ACC112 (cell line): Measurements from ENCODE around the gene CLSTN2.
A peak's percentile ranks its signal among the peaks of the same experiment; 100 is the strongest.

Source experiments
- H2AFZ ChIP-seq: fragments of 200-600 bp; sonication (generic); one replicate; pipeline ENCODE4 v1.6.0; 2017; ENCODE audit warnings: antibody characterized with exemption, low read length; ENCODE audit not compliant: unreplicated experiment
- H3K27ac ChIP-seq: fragments of 200-600 bp; sonication (generic); 2 replicates; pipeline ENCODE4 v1.5.1; 2014; ENCODE audit warnings: low read depth, mild to moderate bottlenecking, antibody characterized with exemption, low read length, moderate library complexity
- H3K27me3 ChIP-seq: fragments of 200-600 bp; sonication (generic); 2 replicates; pipeline ENCODE4 v1.6.1; 2014; ENCODE audit warnings: mild to moderate bottlenecking, antibody characterized with exemption, low read length, moderate library complexity, mixed read lengths; ENCODE audit not compliant: insufficient read depth
- H3K36me3 ChIP-seq: fragments of 200-600 bp; sonication (generic); 2 replicates; pipeline ENCODE4 v1.6.1; 2016; ENCODE audit warnings: mild to moderate bottlenecking, antibody characterized with exemption, low read length, moderate library complexity, mixed read lengths; ENCODE audit not compliant: insufficient read depth
- H3K4me1 ChIP-seq: fragments of 200-600 bp; sonication (generic); one replicate; pipeline ENCODE4 v1.6.1; 2016; ENCODE audit warnings: low read length, mixed read lengths; ENCODE audit not compliant: insufficient read depth, unreplicated experiment, control insufficient read depth
- H3K4me3 ChIP-seq: fragments of 200-600 bp; sonication (generic); 2 replicates; pipeline ENCODE4 v1.5.1; 2014; ENCODE audit warnings: mild to moderate bottlenecking, low read depth, low read length
- H3K79me2 ChIP-seq: fragments of 200-600 bp; sonication (generic); one replicate; pipeline ENCODE4 v1.6.0; 2016; ENCODE audit warnings: low read length; ENCODE audit not compliant: control insufficient read depth, unreplicated experiment, insufficient read depth

Gene CLSTN2

DNA sequence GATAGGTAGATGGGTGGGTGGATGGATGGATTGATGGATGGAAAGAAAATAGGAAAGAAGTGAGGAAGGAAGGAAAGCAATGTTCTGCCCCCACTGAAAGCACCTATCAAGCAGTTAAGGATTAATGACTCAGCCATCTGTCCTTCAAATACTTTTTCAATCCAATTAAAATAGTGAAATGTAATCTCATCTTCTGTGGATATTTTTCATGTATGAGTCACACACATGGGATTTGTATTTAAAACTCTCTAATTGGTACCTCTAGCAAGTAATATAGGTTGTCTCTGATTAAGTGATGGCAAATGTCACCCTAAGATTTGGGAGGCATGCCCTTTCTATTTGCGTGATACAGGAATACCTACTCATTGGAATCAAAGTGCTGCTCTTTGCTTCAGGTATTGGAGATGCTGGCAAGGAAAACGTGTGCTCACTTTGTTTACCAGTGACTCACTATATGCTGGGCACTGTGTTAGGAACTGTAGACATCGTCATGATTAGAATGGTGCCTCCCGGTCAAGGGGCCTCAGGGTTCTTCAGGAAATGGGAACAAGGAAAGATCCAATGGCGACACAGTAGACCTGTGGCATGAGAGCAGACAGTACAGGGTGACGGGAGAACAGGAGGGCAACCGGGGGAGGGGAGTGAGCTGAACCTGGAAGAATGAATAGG is 230.1 kb downstream of the CLSTN2 start:
- Histone ChIP-seq H3K27ac (peak overlapping the region; percentile 50), H3K79me2 (no peaks in the 10 kb centered on the region), H3K4me3 (no peak overlapping the region), H3K4me1 (peaks cover 24% of the 10 kb centered on the region), H3K36me3 (no peaks in the 10 kb centered on the region), H3K27me3 (no peaks in the 10 kb centered on the region), H2AFZ (no peak overlapping the region)

DNA sequence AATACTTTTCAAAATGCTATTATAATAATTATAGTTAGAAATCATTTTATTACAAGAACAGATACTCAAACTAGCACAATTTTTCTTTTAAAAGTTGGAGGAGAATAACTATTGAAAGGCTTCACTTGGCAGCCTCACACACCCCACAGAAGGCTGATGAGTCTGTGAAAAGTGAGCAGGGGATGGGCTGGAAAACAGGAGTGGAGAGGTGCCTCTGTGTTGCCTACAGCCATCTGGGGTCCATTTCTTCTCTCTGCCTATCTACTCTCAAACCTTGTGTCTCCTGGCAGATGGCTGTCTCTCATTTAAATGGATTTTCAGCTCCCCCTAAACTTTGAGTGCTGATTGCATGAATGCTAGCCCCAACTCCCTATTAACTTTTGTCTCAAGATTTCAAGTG is 230.8 kb downstream of the CLSTN2 start:
- Histone ChIP-seq H3K27ac (no peak overlapping the region), H3K79me2 (no peaks in the 10 kb centered on the region), H3K4me1 (peaks cover 18% of the 10 kb centered on the region), H3K36me3 (no peaks in the 10 kb centered on the region), H2AFZ (no peak overlapping the region), H3K27me3 (no peaks in the 10 kb centered on the region), H3K4me3 (no peak overlapping the region)

DNA sequence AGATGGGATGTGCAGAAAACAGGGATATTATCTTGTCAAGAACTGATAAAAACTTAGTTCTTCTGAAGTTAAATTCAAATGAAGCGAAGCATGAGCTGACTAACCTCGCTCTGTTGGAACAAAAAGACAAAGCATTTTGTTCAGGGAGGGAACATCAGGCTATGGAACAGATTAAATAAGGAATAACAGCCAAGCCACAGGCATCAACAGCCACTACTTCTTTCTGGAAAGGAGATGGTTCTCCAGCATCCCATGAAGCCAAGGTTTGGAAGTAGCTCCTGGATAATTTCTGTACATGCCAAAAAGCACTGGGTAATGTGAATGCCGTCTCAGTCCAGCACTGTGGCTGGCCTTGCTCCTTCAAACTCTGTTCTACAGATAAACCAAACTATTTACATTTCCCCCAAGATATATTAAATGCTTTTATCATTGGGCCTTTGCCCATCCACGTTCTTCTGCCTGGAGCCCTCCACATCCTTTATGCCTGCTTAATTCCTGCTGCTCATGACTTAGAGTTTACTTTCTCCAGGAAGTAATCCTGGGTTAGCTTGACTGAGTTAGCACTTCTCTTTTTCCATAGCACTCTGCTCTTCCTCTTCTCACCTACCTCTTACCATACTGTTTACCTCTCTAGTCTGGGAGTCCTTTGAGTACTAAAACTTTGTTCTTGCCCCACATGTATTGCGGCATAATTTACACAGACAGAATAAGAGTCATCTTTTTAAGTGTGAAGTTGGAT is 232.0 kb downstream of the CLSTN2 start:
- Histone ChIP-seq H3K36me3 (no peaks in the 10 kb centered on the region), H3K4me1 (peaks cover 18% of the 10 kb centered on the region), H2AFZ (peak overlapping the region; percentile 79), H3K79me2 (no peaks in the 10 kb centered on the region), H3K4me3 (no peak overlapping the region), H3K27me3 (no peaks in the 10 kb centered on the region), H3K27ac (no peak overlapping the region)

DNA sequence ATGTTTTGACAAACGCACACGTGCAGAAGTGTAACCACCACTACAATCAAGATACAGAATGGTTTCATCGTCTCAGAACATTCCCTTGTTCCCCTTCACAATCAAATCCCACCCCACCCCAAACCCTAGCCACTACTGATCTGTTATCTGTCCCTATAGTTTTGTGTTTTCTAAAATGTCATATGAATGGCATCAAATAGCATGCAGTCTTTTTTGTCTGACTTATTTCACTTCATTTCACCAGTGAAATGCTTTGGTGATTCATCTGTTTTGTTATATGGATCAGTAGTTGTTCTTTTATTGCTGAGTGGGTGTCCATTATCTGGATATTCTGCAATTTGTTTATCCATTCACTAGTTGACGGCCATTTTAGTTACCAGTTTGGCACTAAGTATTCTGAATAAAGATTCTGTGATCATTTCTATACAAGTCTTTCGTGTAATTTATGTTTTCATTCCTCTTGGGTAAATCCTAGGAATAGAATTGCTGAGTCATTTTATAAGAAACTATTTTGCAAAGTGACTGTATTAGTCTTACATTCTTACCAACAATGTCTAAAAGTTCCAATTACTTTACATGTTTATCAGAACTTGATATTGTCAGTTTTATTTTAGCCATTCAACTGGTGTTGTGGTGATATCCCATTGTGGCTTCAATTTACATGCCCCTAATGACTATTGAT is 232.8 kb downstream of the CLSTN2 start:
- Histone ChIP-seq H3K36me3 (no peaks in the 10 kb centered on the region), H3K4me3 (no peak overlapping the region), H3K27ac (peak overlapping the region; percentile 19), H3K79me2 (no peaks in the 10 kb centered on the region), H2AFZ (peak overlapping the region; percentile 79), H3K27me3 (no peaks in the 10 kb centered on the region), H3K4me1 (peaks cover 18% of the 10 kb centered on the region)

DNA sequence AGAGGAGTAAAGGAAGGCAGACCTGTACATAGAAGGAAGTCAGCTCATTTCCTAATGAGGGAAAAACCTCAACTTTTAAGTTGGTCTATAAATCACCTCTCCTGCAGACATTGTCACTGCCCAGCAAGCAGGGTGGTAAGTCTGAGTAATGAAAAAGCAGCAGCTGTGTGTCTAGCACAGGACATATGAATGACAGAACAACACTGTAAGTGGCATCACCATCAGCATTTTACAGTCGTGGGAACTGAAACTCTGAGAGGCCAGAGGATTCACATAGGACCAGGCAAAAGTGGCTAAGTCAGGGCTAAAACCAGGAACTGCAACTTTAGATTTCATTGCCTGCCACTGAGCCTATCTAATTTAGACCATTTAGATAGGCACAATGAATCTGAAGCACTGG is 235.6 kb downstream of the CLSTN2 start:
- no peak overlapping the region for H3K27ac ChIP-seq

DNA sequence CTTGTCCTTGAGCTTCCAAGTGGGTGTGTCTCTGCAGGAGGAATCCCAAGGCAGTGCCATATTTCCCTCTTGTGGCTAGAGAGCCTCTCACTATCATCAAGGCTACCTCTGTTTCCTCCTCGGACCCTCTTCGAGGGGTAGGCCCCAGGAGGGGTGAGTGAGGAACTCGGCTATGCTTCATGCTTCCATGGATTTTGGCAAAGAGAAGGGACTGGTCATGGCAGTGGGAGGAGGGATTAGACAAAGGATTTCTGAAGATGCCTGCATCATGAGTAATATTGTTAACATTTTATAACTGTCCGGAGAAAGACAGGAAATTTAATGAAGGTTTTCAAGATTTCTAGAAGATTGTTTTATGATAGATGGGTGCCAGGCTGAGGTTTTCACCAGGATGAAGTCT is 241.5 kb downstream of the CLSTN2 start:
- H3K36me3 ChIP-seq = no peaks in the 10 kb centered on the region
- no peaks in the 10 kb centered on the region for H3K79me2 ChIP-seq
- H2AFZ ChIP-seq = no peak overlapping the region
- H3K27ac ChIP-seq = peak overlapping the region; percentile 20; the same call in 1 of the 2 replicates
- no peaks in the 10 kb centered on the region for H3K27me3 ChIP-seq
- no peak overlapping the region for H3K4me3 ChIP-seq
- peaks cover 11% of the 10 kb centered on the region for H3K4me1 ChIP-seq

More for the DNA sequence above, 235.6 kb downstream of the CLSTN2 start:
- Histone ChIP-seq H3K79me2 (no peaks in the 10 kb centered on the region), H3K4me1 (peaks cover 11% of the 10 kb centered on the region), H3K27me3 (no peaks in the 10 kb centered on the region), H2AFZ (no peak overlapping the region), H3K36me3 (no peaks in the 10 kb centered on the region), H3K4me3 (no peak overlapping the region)

DNA sequence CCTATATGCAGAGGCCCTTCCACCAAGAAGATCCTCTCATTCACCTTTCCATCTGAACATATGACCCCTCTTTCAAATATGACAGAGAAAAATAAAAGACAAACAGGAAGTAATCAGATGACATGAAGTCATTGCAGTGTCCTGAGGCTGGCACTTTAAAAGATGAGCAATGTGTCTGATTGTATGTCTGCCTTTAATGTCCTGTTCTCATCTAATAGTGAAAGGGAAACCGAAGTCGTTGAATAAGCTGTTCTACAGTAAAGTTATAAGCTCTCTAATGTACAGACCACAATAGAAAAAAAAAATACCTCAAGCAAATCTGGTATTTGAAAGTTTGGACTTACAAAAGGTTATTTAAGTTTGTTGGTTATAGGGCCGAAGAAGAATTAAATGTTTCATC is 243.0 kb downstream of the CLSTN2 start:
- no peaks in the 10 kb centered on the region for H3K36me3 ChIP-seq
- H3K4me1 ChIP-seq = peaks cover 11% of the 10 kb centered on the region
- H3K27ac ChIP-seq = no peak overlapping the region
- no peak overlapping the region for H3K4me3 ChIP-seq
- H3K27me3 ChIP-seq = no peaks in the 10 kb centered on the region
- no peaks in the 10 kb centered on the region for H3K79me2 ChIP-seq
- H2AFZ ChIP-seq = no peak overlapping the region

DNA sequence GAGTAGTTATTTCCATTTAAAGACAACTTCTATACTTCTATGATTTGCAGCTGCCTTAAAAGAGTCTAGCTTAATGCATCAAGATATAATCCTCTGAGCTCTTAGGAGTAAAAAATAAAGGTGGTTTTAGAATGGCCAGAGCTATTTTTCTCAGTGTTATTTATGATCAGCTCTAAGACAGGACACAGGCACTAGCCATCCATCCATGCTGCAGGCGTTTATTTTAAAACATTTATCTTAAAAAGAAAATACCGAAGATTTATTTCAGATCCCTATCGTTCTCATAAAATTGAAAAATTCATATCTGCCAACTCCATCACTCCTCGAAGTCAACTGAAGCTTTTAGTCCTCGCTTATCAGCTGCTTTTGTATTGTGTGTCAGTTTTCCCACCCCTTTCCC is 243.5 kb downstream of the CLSTN2 start:
- Histone ChIP-seq H2AFZ (no peak overlapping the region), H3K4me3 (no peak overlapping the region), H3K36me3 (no peaks in the 10 kb centered on the region), H3K79me2 (no peaks in the 10 kb centered on the region), H3K4me1 (peaks cover 11% of the 10 kb centered on the region), H3K27ac (no peak overlapping the region), H3K27me3 (no peaks in the 10 kb centered on the region)

DNA sequence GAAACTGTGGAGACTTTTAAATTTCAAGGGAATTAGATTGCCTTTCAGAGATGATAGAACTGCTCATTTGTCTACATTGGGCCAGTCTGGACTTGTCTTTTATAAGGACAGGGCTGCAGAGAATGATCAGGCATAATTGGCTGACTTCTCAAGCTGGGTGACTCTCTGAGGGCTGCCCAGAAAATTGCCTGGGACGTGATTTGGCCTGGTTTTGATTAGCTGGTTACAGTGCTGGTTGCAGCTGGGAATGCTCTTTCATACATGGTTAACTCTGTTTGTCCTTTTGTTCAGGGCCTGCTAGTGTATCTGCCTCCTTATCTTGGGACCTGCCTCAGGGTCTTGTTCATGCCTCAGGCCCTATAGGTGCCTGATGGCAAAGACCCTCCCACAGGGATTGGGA is 245.6 kb downstream of the CLSTN2 start:
- Histone ChIP-seq H2AFZ (no peak overlapping the region), H3K4me1 (peaks cover 11% of the 10 kb centered on the region), H3K4me3 (no peak overlapping the region), H3K36me3 (no peaks in the 10 kb centered on the region), H3K27me3 (no peaks in the 10 kb centered on the region), H3K27ac (no peak overlapping the region), H3K79me2 (no peaks in the 10 kb centered on the region)

DNA sequence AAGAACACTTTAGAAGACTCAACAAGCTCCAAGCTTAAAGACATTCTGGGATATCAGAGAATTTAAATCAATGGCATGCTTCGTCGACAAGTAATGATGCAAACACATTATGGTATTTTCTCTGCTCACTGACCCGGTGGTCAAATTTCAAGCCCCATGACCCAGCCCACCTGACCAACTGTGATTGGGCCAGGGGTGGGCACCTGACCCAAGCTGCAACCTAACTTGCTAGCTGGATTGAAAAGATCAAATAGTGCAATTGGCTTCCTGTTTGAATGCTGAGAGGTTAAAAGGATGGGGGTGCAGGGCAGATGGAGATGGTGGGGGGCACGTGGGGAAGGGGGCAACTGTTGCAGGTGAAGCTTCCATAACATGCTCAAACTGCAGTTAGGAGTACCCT is 250.4 kb downstream of the CLSTN2 start:
- no peak overlapping the region for H3K27ac ChIP-seq
- H3K27me3 ChIP-seq = no peaks in the 10 kb centered on the region
- no peak overlapping the region for H2AFZ ChIP-seq
- H3K79me2 ChIP-seq = no peaks in the 10 kb centered on the region
- peaks cover 14% of the 10 kb centered on the region for H3K4me1 ChIP-seq
- no peaks in the 10 kb centered on the region for H3K36me3 ChIP-seq
- no peak overlapping the region for H3K4me3 ChIP-seq
